Adipose tissue (tissue), 3 donors: ENCODE data around the gene FAM25G. TPM values are rescaled to one million over a fixed set of nuclear protein-coding genes. Genes with fewer than 3 reads are reported as not detected.

Source experiments
- polyA plus RNA-seq, 3 donors: library from polyadenylated mRNA; stranded (reverse); fragments of 200-250 nt; gene quantifications; one replicate each; pipeline ENCODE4 v1.2.3, GENCODE V29; 2013
- donor health status: healthy with polysubstance abuse.
- donor health status: Bipolar disorder and iron deficiency.
- donor health status: healthy.

Gene FAM25G
- polyA plus RNA-seq, 3 donors = not detected

Other genes with a start within 250 kb of the FAM25G start
- 1 to 10 TPM in 1 of 3 donors, under 1 TPM in 2; 0.33 to 7.0 (median 0.34) TPM for gene GDF10, start 191.5 kb downstream of the FAM25G start, polyA plus RNA-seq
- gene GDF2, start 169.2 kb downstream of the FAM25G start, polyA plus RNA-seq = not detected
- gene RBP3, start 143.3 kb downstream of the FAM25G start, polyA plus RNA-seq = not detected
- under 1 TPM in 2 of 3 donors, not detected in 1; 0.06 TPM for gene ZNF488, start 107.4 kb downstream of the FAM25G start, polyA plus RNA-seq
- 10 to 100 TPM in 2 of 3 donors, under 1 TPM in 1; 0.20 to 12.7 (median 11.1) TPM for gene ANXA8, start 7.6 kb downstream of the FAM25G start, polyA plus RNA-seq
- 1 to 10 TPM; 3.4 to 6.1 (median 5.5) TPM for gene AGAP9, start 31.9 kb upstream of the FAM25G start, polyA plus RNA-seq